ENCODE results near the gene RAD9B. TPM values are rescaled to one million over a fixed set of nuclear protein-coding genes. Genes with fewer than 3 reads are reported as not detected.
A peak's percentile ranks its signal among the peaks of the same experiment; 100 is the strongest.
"Not testable (repeated sequence)": the region's sequence is repeated elsewhere in the genome, so short reads cannot be mapped to it uniquely, and the experiment has no call there.

The RAD9B gene
- total and polyA plus RNA-seq, 7 experiments from 2014 or later, result 0.53 to 2.9 (median 1.0) TPM

GRCh38 chr12:110514363-110514762 is 12.2 kb downstream of the RAD9B start:
- DNase-seq (no peak), ATAC-seq (no peak)
- Histone ChIP-seq H3K27me3 (ENCODE audit: control insufficient read depth in 2 of 2, insufficient read depth in 2 of 2, low read length in 2 of 2) (no peaks in the 10 kb centered on the region), H3K27ac (ENCODE audit: low read depth, low read length) (no peak overlapping the region), H3K9me3 (ENCODE audit: control insufficient read depth in 2 of 3, low read length in 3 of 3) (no peaks in the 10 kb centered on the region), H3K4me1 (ENCODE audit: control insufficient read depth in 2 of 2, insufficient read depth in 2 of 2, low read length in 2 of 2) (no peaks in the 10 kb centered on the region), H3K4me3 (ENCODE audit: low read length) (no peak overlapping the region), H3K36me3 (ENCODE audit: control insufficient read depth in 2 of 3, insufficient read depth in 3 of 3, low read length in 3 of 3) (no peaks in the 10 kb centered on the region)
- ChIA-PET POLR2A (interaction anchor here (1.4 kb wide), 1 partner anchor 88 kb away, joined by 3 read pairs; no protein-coding TSS in a partner anchor), CTCF (interaction anchor here (0.9 to 6.7 kb wide), 6 partner anchors 25 to 88 kb away, joined by 3 to 58 read pairs (median 3); partner anchors contain the start of genes FAM216A and GPN3)
- Mint-ChIP-seq H3K9me3 (no peaks in the 10 kb centered on the region), H3K36me3 (no peaks in the 10 kb centered on the region), H3K4me3 (no peak overlapping the region), H3K27me3 (peaks cover 0 to 9% (median 0%) of the 10 kb centered on the region in 5 donors), H3K4me1 (peaks cover 0 to 5% (median 0%) of the 10 kb centered on the region in 7 donors), H3K27ac (no peak overlapping the region)
- intact Hi-C loops (cut with micrococcal nuclease), result no loop called here

GRCh38 chr12:110516995-110517394 is 14.9 kb downstream of the RAD9B start:
- no peaks in the 10 kb centered on the region for H3K36me3 Mint-ChIP-seq
- peaks cover 0 to 3% of the 10 kb centered on the region in 2 donors for H3K4me1 ChIP-seq (ENCODE audit: control insufficient read depth in 2 of 2, insufficient read depth in 2 of 2, low read length in 2 of 2)
- no peak overlapping the region for H3K4me3 Mint-ChIP-seq
- H3K27me3 ChIP-seq (ENCODE audit: control insufficient read depth in 2 of 2, insufficient read depth in 2 of 2, low read length in 2 of 2), result no peaks in the 10 kb centered on the region
- H3K27ac ChIP-seq (ENCODE audit: low read depth, low read length), result no peak overlapping the region
- intact Hi-C loops (cut with micrococcal nuclease), result no loop called here
- H3K4me1 Mint-ChIP-seq, result peaks cover 0 to 5% (median 0%) of the 10 kb centered on the region in 7 donors
- H3K9me3 Mint-ChIP-seq, result no peaks in the 10 kb centered on the region
- DNase-seq (no peak), ATAC-seq (no peak)
- no peaks in the 10 kb centered on the region for H3K36me3 ChIP-seq (ENCODE audit: control insufficient read depth in 2 of 3, insufficient read depth in 3 of 3, low read length in 3 of 3)
- H3K9me3 ChIP-seq (ENCODE audit: control insufficient read depth in 2 of 3, low read length in 3 of 3), result no peaks in the 10 kb centered on the region
- CTCF ChIA-PET, result interaction anchor here (0.5 kb wide), 1 partner anchor 33 kb away, joined by 5 read pairs; no protein-coding TSS in a partner anchor
- no peak overlapping the region for H3K4me3 ChIP-seq (ENCODE audit: low read length)
- H3K27ac Mint-ChIP-seq, result no peak overlapping the region
- peaks cover 0 to 4% (median 0%) of the 10 kb centered on the region in 5 donors for H3K27me3 Mint-ChIP-seq
- POLR2A ChIA-PET, result no interaction called here

DNA sequence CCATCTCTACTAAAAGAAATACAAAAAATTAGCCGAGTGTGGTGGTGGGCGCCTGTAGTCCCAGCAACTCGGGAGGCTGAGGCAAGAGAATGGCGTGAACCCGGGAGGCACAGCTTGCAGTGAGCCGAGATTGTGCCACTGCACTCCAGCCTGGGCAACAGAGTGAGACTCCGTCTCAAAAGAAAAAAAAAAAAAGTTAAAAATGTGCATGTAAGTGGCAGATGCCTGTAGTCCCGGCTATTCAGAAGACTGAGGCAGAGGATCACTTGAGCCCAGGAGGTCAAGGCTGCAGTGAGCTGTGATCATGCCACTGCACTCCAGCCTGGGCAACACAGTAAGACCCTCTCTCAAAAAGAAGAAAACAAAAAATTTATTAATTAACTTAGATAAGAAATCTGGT is 15.9 kb downstream of the RAD9B start:
- intact Hi-C loops (cut with micrococcal nuclease); H3K27ac ChIP-seq (ENCODE audit: low read depth, low read length); H3K4me1 ChIP-seq (ENCODE audit: control insufficient read depth in 2 of 2, insufficient read depth in 2 of 2, low read length in 2 of 2); H3K4me3 ChIP-seq (ENCODE audit: low read length); ATAC-seq; H3K4me3 Mint-ChIP-seq; H3K27me3 ChIP-seq (ENCODE audit: control insufficient read depth in 2 of 2, insufficient read depth in 2 of 2, low read length in 2 of 2); H3K9me3 ChIP-seq (ENCODE audit: control insufficient read depth in 2 of 3, low read length in 3 of 3); CTCF ChIA-PET; H3K4me1 Mint-ChIP-seq; H3K36me3 ChIP-seq (ENCODE audit: control insufficient read depth in 2 of 3, insufficient read depth in 3 of 3, low read length in 3 of 3); H3K36me3 Mint-ChIP-seq; H3K27me3 Mint-ChIP-seq; H3K27ac Mint-ChIP-seq; DNase-seq; H3K9me3 Mint-ChIP-seq: not testable (repeated sequence)
- POLR2A ChIA-PET, result interaction anchor here (1.0 kb wide), 1 partner anchor 16 kb away, joined by 3 read pairs; the partner anchor contains the start of genes RAD9B and VPS29

DNA sequence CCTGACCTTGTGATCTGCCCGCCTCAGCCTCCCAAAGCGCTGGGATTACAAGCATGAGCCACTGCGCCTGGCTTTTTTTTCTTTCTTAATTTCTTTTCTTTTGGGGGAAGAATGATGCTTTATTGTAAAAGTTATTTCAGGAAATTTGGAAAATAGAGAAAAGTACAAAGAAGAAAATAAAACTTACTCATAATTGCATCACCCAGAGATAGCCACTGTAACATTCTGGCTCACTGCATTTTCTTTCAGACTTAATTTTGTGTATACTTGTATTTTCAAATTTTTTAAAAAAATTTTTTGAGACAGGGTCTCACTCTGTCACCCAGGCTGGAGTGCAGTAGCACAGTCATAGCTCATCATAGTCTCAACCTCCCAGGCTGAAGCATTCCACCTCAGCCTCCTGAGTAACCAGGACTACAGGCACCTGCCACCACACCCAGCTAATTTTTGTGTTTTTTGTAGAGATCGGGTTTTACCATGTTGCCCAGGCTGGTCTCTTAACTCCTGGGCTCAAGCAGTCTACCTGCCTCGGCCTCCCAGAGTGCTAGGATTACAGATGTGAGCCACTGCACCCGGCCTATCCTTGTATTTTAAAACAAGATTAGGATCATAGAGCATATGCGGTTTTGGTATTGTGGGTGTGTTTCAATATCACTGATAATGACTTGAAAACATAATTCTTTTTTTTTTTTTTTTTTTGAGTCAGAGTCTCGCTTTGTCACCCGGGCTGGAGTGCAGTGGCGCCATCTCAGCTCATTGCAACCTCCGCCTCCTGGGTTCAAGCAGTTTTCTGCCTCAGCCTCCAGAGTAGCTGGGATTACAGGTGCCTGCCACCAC is 19.0 kb downstream of the RAD9B start:
- DNase-seq, result not testable (repeated sequence)

DNA sequence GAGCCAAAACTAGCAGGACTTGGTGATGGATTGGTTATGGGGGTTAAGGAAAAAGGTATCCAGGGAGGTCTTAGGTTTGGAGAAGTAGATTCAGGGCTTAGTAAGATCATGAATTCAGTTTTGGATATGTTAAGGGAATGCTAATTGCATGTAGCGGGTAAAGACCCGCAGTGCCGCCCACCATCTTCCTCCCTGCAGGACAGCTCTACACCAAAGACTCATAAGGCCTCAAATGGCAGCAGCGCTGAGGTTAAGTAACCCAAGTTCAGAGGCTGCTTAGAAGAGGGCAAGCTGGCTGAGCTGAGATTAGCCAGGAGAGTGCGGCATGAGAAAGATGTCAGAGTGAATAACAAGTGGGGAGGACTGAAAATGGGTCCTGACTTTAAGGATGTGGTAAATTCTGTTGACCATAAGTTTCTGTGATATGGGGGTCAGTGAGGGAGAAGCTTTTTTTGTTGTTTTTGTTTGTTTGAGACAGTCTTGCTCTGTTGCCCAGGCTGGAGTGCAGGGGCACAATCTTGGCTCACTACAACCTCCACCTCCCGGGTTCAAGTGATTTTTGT is 26.2 kb downstream of the RAD9B start:
- H3K27ac Mint-ChIP-seq, result peak overlapping the region in 3 of 9 donors; percentile 2 to 68 (median 41)
- no peak for ATAC-seq
- H3K4me1 Mint-ChIP-seq, result peaks cover 0 to 14% (median 4%) of the 10 kb centered on the region in 7 donors
- Histone ChIP-seq H3K27me3 (ENCODE audit: control insufficient read depth in 2 of 2, insufficient read depth in 2 of 2, low read length in 2 of 2) (no peaks in the 10 kb centered on the region), H3K9me3 (ENCODE audit: control insufficient read depth in 2 of 3, low read length in 3 of 3) (no peaks in the 10 kb centered on the region), H3K27ac (ENCODE audit: low read depth, low read length) (no peak overlapping the region), H3K36me3 (ENCODE audit: control insufficient read depth in 2 of 3, insufficient read depth in 3 of 3, low read length in 3 of 3) (peaks cover 0 to 15% (median 0%) of the 10 kb centered on the region in 3 experiments), H3K4me1 (ENCODE audit: control insufficient read depth in 2 of 2, insufficient read depth in 2 of 2, low read length in 2 of 2) (no peaks in the 10 kb centered on the region), H3K4me3 (ENCODE audit: low read length) (no peak overlapping the region)
- ChIA-PET POLR2A (no interaction called here), CTCF (interaction anchor here (1.5 to 1.6 kb wide), 2 partner anchors 60 to 74 kb away, joined by 4 to 6 read pairs; partner anchors contain the start of genes FAM216A and GPN3)
- intact Hi-C loops (cut with micrococcal nuclease), result no loop called here
- H3K27me3 Mint-ChIP-seq, result no peaks in the 10 kb centered on the region
- peaks cover 4 to 22% (median 7%) of the 10 kb centered on the region in 5 donors for H3K36me3 Mint-ChIP-seq
- H3K4me3 Mint-ChIP-seq, result no peak overlapping the region
- H3K9me3 Mint-ChIP-seq, result no peaks in the 10 kb centered on the region
- no peak for DNase-seq

More for the DNA sequence above, 19.0 kb downstream of the RAD9B start:
- H3K9me3 ChIP-seq (ENCODE audit: control insufficient read depth in 2 of 3, low read length in 3 of 3); H3K4me3 ChIP-seq (ENCODE audit: low read length); H3K27me3 Mint-ChIP-seq; H3K36me3 Mint-ChIP-seq; H3K4me1 Mint-ChIP-seq; H3K27ac ChIP-seq (ENCODE audit: low read depth, low read length); H3K27ac Mint-ChIP-seq; H3K9me3 Mint-ChIP-seq; H3K4me3 Mint-ChIP-seq; intact Hi-C loops (cut with micrococcal nuclease); H3K36me3 ChIP-seq (ENCODE audit: control insufficient read depth in 2 of 3, insufficient read depth in 3 of 3, low read length in 3 of 3); H3K27me3 ChIP-seq (ENCODE audit: control insufficient read depth in 2 of 2, insufficient read depth in 2 of 2, low read length in 2 of 2); H3K4me1 ChIP-seq (ENCODE audit: control insufficient read depth in 2 of 2, insufficient read depth in 2 of 2, low read length in 2 of 2); ATAC-seq: not testable (repeated sequence)
- CTCF ChIA-PET, result interaction anchor here (0.6 kb wide), 1 partner anchor 23 kb away, joined by 4 read pairs; no protein-coding TSS in a partner anchor
- POLR2A ChIA-PET, result interaction anchor here (0.9 kb wide), 1 partner anchor 19 kb away, joined by 3 read pairs; the partner anchor contains the start of gene RAD9B

DNA sequence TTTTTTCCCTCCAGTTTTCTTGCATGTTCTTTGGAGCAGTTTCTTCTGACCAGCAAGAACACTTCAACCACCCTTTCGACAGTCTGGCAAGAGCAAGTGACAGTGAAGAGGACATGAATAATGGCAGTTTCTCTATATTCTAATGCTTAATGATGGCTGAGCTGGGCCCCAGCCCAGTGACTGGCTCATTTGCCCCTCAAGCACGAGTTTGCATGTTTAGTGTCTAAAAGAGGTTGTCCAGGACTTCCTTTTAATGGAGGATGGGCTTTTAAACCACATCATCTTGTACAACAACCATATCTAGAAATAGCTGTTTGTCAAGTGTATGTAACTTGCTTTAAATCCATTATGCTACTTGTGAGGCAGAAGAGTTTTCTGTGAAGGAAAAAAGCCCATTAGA is 28.4 kb downstream of the RAD9B start:
- Mint-ChIP-seq H3K4me3 (no peak overlapping the region), H3K9me3 (no peaks in the 10 kb centered on the region), H3K27me3 (no peaks in the 10 kb centered on the region), H3K4me1 (peaks cover 0 to 17% (median 4%) of the 10 kb centered on the region in 7 donors), H3K36me3 (peaks cover 4 to 31% (median 13%) of the 10 kb centered on the region in 5 donors), H3K27ac (peak overlapping the region in 2 of 9 donors; percentile 13 to 21)
- ChIA-PET POLR2A (no interaction called here), CTCF (no interaction called here)
- no peak overlapping the region for H3K27ac ChIP-seq (ENCODE audit: low read depth, low read length)
- DNase-seq (no peak), ATAC-seq (no peak)
- no peaks in the 10 kb centered on the region for H3K4me1 ChIP-seq (ENCODE audit: control insufficient read depth in 2 of 2, insufficient read depth in 2 of 2, low read length in 2 of 2)
- H3K9me3 ChIP-seq (ENCODE audit: control insufficient read depth in 2 of 3, low read length in 3 of 3), result no peaks in the 10 kb centered on the region
- no peaks in the 10 kb centered on the region for H3K27me3 ChIP-seq (ENCODE audit: control insufficient read depth in 2 of 2, insufficient read depth in 2 of 2, low read length in 2 of 2)
- intact Hi-C loops (cut with micrococcal nuclease), result no loop called here
- H3K36me3 ChIP-seq (ENCODE audit: control insufficient read depth in 2 of 3, insufficient read depth in 3 of 3, low read length in 3 of 3), result peaks cover 0 to 29% (median 6%) of the 10 kb centered on the region in 3 experiments
- no peak overlapping the region for H3K4me3 ChIP-seq (ENCODE audit: low read length)

Measured in naive thymus-derived CD4-positive, alpha-beta T cell (primary cell).